HCT116 (cell line): ENCODE results near the gene WSCD2. TPM values are rescaled to one million over a fixed set of nuclear protein-coding genes. Genes with fewer than 3 reads are reported as not detected.

Experiments used
- ATAC-seq: fragments of 200-7000 bp; cut with Tn5 transposase; 2 replicates; pipeline ENCODE4 v1.9.1; 2020; ENCODE audit warnings: mild to moderate bottlenecking, moderate library complexity
- BruUV-seq: library from RNA; stranded (reverse); fragments of 400-500 nt; replicated peaks from 2 replicates; lab custom pipeline; 2021; lab: Mats Ljungman, UMichigan
- CTCF ChIA-PET: fragments of 300-600 bp; sonication (Branson Sonifier 250); formaldehyde crosslinking; loops from one replicate; lab custom pipeline; 2021; ENCODE audit warnings: antibody characterized with exemption; lab: Charles Lee
- POLR2A ChIA-PET: fragments of 300-600, 350-600 bp; sonication (Branson Sonifier 250); formaldehyde crosslinking; loops from one replicate; lab custom pipeline; 2021; ENCODE audit warnings: antibody characterized with exemption; lab: Charles Lee
- RAD21 ChIA-PET, 2 experiments: fragments of 300-600 bp; sonication (Branson Sonifier 250); formaldehyde crosslinking; loops; one replicate each; lab custom pipeline; 2023; ENCODE audit warnings: low total read pairs in 2 of 2; ENCODE audit not compliant: uncharacterized antibody in 2 of 2, unreplicated experiment in 2 of 2, low non-redundant PET in 1 of 2; lab: Charles Lee
- DNase-seq: peaks from one replicate; pipeline ENCODE4 v3.0.0-alpha.2; 2010; ENCODE audit warnings: low read depth, low spot score
- H2AFZ ChIP-seq: fragments of 200-600 bp; shearing (Covaris generic), sonication (generic); 2 replicates; pipeline ENCODE4 v1.6.1; 2017; ENCODE audit warnings: low read depth, mixed run types, mixed read lengths, antibody characterized with exemption, low read length; ENCODE audit not compliant: poor library complexity, severe bottlenecking
- H3K27ac ChIP-seq: 2 replicates; pipeline ENCODE4 v1.5.1; 2012; ENCODE audit warnings: low read depth, low read length
- H3K27me3 ChIP-seq: fragments of 200-600 bp; sonication (generic); 2 replicates; pipeline ENCODE4 v1.6.1; 2016; ENCODE audit warnings: mixed run types, low read length, mixed read lengths; ENCODE audit not compliant: insufficient read depth
- H3K36me3 ChIP-seq, 2 experiments: fragments of 200-500 bp in 1 of 2; fragments of 200-600 bp in 1 of 2; sonication (Bioruptor generic) in 1 of 2; sonication (generic) in 1 of 2; 2 replicates each; pipeline versions ENCODE4 v1.5.1 to v1.6.1; 2014 to 2016; ENCODE audit warnings: low read length in 2 of 2, inconsistent platforms in 1 of 2, mixed read lengths in 1 of 2, mixed run types in 1 of 2; ENCODE audit not compliant: insufficient read depth in 2 of 2, control insufficient read depth in 1 of 2
- H3K4me1 ChIP-seq, 2 experiments: fragments of 200-600 bp in 1 of 2; sonication (generic) in 1 of 2; 2 replicates each; pipeline versions ENCODE4 v1.5.1 to v1.6.1; 2012 to 2017; ENCODE audit warnings: low read length in 2 of 2, inconsistent platforms in 1 of 2, mild to moderate bottlenecking in 1 of 2, mixed read lengths in 1 of 2, mixed run types in 1 of 2, moderate library complexity in 1 of 2; ENCODE audit not compliant: insufficient read depth in 2 of 2, control insufficient read depth in 1 of 2
- H3K4me2 ChIP-seq: fragments of 200-600 bp; sonication (generic); 2 replicates; pipeline ENCODE4 v1.6.1; 2017; ENCODE audit warnings: mixed run types, low read length, mixed read lengths
- H3K4me3 ChIP-seq, 2 experiments: fragments of 200-600 bp in 1 of 2; sonication (generic) in 1 of 2; replicated peaks in 1 of 2; 2 replicates each; pipeline ENCODE4 v1.5.1; 2011 to 2016; ENCODE audit warnings: low read length in 2 of 2, control low read depth in 1 of 2, low read depth in 1 of 2, mild to moderate bottlenecking in 1 of 2, mixed read lengths in 1 of 2, mixed run types in 1 of 2
- H3K79me2 ChIP-seq: fragments of 200-600 bp; sonication (generic); 2 replicates; pipeline ENCODE4 v1.6.1; 2017; ENCODE audit warnings: mild to moderate bottlenecking, mixed run types, low read length, moderate library complexity, mixed read lengths; ENCODE audit not compliant: insufficient read depth
- H3K9ac ChIP-seq: fragments of 200-600 bp; sonication (generic); 2 replicates; pipeline ENCODE4 v1.6.1; 2016; ENCODE audit warnings: low read length, mixed read lengths
- H3K9me2 ChIP-seq: fragments of 200-600 bp; sonication (generic), shearing (Covaris generic); 2 replicates; pipeline ENCODE4 v1.6.1; 2017; ENCODE audit warnings: mixed run types, mild to moderate bottlenecking, moderate library complexity; ENCODE audit not compliant: insufficient read depth
- H3K9me3 ChIP-seq, 2 experiments: fragments of 200-500 bp in 1 of 2; fragments of 200-600 bp in 1 of 2; sonication (Bioruptor generic) in 1 of 2; sonication (generic) in 1 of 2; 2 replicates each; pipeline ENCODE4 v1.6.1; 2014 to 2017; ENCODE audit warnings: low read length in 2 of 2, mixed read lengths in 2 of 2, inconsistent platforms in 1 of 2, low read depth in 1 of 2, mild to moderate bottlenecking in 1 of 2, mixed run types in 1 of 2, moderate library complexity in 1 of 2; ENCODE audit not compliant: control insufficient read depth in 1 of 2, insufficient read depth in 1 of 2
- H4K20me1 ChIP-seq: fragments of 200-600 bp; sonication (generic), shearing (Covaris generic); 2 replicates; pipeline ENCODE4 v1.6.1; 2017; ENCODE audit warnings: mixed run types, mild to moderate bottlenecking, moderate library complexity; ENCODE audit not compliant: insufficient read depth
- CEBPB ChIP-seq: IDR thresholded peaks from 2 replicates; pipeline ENCODE4 v1.6.1; 2012; ENCODE audit warnings: low read depth
- EGR1 ChIP-seq: IDR thresholded peaks from 2 replicates; pipeline ENCODE4 v1.6.1; 2012; ENCODE audit warnings: low read depth
- JUND ChIP-seq: IDR thresholded peaks from 2 replicates; pipeline ENCODE4 v1.6.1; 2012
- SIN3A ChIP-seq: IDR thresholded peaks from 2 replicates; pipeline ENCODE4 v1.6.1; 2012; ENCODE audit warnings: low read depth
- TCF7L2 ChIP-seq: IDR thresholded peaks from 2 replicates; pipeline ENCODE4 v1.7.0; 2011; ENCODE audit warnings: borderline replicate concordance, inconsistent platforms; ENCODE audit not compliant: insufficient read depth, insufficient read length; ENCODE audit errors: extremely low read depth
- ZBTB33 ChIP-seq: IDR thresholded peaks from 2 replicates; pipeline ENCODE4 v1.6.1; 2011; ENCODE audit warnings: mild to moderate bottlenecking, low read length, moderate library complexity; ENCODE audit not compliant: insufficient replicate concordance; ENCODE audit errors: extremely low read depth
- ZNF274 ChIP-seq: fragments of 200-500 bp; sonication (Bioruptor generic); IDR thresholded peaks from 2 replicates; pipeline ENCODE4 v1.6.1; 2014; ENCODE audit warnings: mild to moderate bottlenecking, low read depth, low read length, inconsistent platforms
- intact Hi-C: fragments of 100-400 bp; cut with micrococcal nuclease; formaldehyde crosslinking; loops from 2 replicates; pipeline ENCODE4 v1.10.0; 2022
- total RNA-seq: library from RNA; stranded (reverse); gene quantifications from one replicate; pipeline ENCODE4 v1.2.1, GENCODE V29; 2021; ENCODE audit not compliant: unreplicated experiment
- TF ChIP-seq, protein P1 (sequence below): IDR thresholded peaks from 2 replicates; pipeline ENCODE4 v1.6.1; 2012; ENCODE audit warnings: low read depth
- TF ChIP-seq, protein P2 (sequence below): IDR thresholded peaks from 2 replicates; pipeline ENCODE4 v1.6.1; 2012

WSCD2 gene
- total RNA-seq, 1 experiment from 2014 or later = 0.05 TPM

- TF ChIP-seq, protein P1, sequence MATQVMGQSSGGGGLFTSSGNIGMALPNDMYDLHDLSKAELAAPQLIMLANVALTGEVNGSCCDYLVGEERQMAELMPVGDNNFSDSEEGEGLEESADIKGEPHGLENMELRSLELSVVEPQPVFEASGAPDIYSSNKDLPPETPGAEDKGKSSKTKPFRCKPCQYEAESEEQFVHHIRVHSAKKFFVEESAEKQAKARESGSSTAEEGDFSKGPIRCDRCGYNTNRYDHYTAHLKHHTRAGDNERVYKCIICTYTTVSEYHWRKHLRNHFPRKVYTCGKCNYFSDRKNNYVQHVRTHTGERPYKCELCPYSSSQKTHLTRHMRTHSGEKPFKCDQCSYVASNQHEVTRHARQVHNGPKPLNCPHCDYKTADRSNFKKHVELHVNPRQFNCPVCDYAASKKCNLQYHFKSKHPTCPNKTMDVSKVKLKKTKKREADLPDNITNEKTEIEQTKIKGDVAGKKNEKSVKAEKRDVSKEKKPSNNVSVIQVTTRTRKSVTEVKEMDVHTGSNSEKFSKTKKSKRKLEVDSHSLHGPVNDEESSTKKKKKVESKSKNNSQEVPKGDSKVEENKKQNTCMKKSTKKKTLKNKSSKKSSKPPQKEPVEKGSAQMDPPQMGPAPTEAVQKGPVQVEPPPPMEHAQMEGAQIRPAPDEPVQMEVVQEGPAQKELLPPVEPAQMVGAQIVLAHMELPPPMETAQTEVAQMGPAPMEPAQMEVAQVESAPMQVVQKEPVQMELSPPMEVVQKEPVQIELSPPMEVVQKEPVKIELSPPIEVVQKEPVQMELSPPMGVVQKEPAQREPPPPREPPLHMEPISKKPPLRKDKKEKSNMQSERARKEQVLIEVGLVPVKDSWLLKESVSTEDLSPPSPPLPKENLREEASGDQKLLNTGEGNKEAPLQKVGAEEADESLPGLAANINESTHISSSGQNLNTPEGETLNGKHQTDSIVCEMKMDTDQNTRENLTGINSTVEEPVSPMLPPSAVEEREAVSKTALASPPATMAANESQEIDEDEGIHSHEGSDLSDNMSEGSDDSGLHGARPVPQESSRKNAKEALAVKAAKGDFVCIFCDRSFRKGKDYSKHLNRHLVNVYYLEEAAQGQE = no peak
- TF ChIP-seq SIN3A (no peak), ZNF274 (no peak), ZBTB33 (no peak), JUND (no peak), CEBPB (no peak), EGR1 (no peak), TCF7L2 (no peak)
- TF ChIP-seq, protein P2, sequence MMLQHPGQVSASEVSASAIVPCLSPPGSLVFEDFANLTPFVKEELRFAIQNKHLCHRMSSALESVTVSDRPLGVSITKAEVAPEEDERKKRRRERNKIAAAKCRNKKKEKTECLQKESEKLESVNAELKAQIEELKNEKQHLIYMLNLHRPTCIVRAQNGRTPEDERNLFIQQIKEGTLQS = no peak
- Histone ChIP-seq H3K27ac (no peak overlapping the region), H3K9ac (no peak overlapping the region), H2AFZ (no peak overlapping the region), H3K4me3 (no peak overlapping the region), H4K20me1 (no peaks in the 10 kb centered on the region), H3K27me3 (peaks cover 65% of the 10 kb centered on the region), H3K79me2 (no peaks in the 10 kb centered on the region), H3K9me2 (no peaks in the 10 kb centered on the region), H3K4me1 (no peaks in the 10 kb centered on the region), H3K9me3 (0 out of 4 replicates have a peak, but pooled peaks cover 0 to 7% of the 10 kb centered on the region in 2 experiments), H3K36me3 (no peaks in the 10 kb centered on the region), H3K4me2 (no peak overlapping the region)
- no peak for ATAC-seq
- CTCF ChIA-PET = no interaction called here
- intact Hi-C loops = no loop called here
- no TSS peak for BruUV-seq
- DNase-seq = no peak
- RAD21 ChIA-PET = no interaction called here
- POLR2A ChIA-PET = no interaction called here
Measured at GRCh38 chr12:108266131-108266530, 137.0 kb downstream of the WSCD2 start.
